Aorta (tissue), 5 donors: ENCODE data around the gene NTNG1. TPM values are rescaled to one million over a fixed set of nuclear protein-coding genes. Genes with fewer than 3 reads are reported as not detected.

ENCODE experiments used
- ATAC-seq: fragments of 200-7000 bp; cut with Tn5 transposase; one replicate; pipeline ENCODE4 v1.9.1; 2022; ENCODE audit warnings: moderate library complexity; ENCODE audit not compliant: low FRiP score
- DNase-seq, 2 donors: peaks; one replicate each; pipeline ENCODE4 v3.0.0-alpha.2; 2020
- H3K27ac ChIP-seq, 2 donors: one replicate each; pipeline ENCODE4 v1.5.1; 2013; ENCODE audit warnings: low read length in 2 of 2, mild to moderate bottlenecking in 2 of 2, moderate library complexity in 2 of 2, control low read depth in 1 of 2, inconsistent platforms in 1 of 2, low read depth in 1 of 2
- H3K27me3 ChIP-seq, 2 donors: one replicate each; pipeline ENCODE4 v1.6.1; 2013; ENCODE audit warnings: control low read depth in 1 of 2, low read length in 1 of 2, mild to moderate bottlenecking in 1 of 2, moderate library complexity in 1 of 2; ENCODE audit not compliant: insufficient read depth in 2 of 2, control insufficient read depth in 1 of 2
- H3K36me3 ChIP-seq, 2 donors: one replicate each; pipeline ENCODE4 v1.6.1; 2013; ENCODE audit warnings: control low read depth in 1 of 2, low read length in 1 of 2, mild to moderate bottlenecking in 1 of 2; ENCODE audit not compliant: insufficient read depth in 2 of 2, control insufficient read depth in 1 of 2
- H3K4me1 ChIP-seq, 2 donors: one replicate each; pipeline ENCODE4 v1.6.1; 2013; ENCODE audit warnings: low read length in 2 of 2, control low read depth in 1 of 2, mild to moderate bottlenecking in 1 of 2, moderate library complexity in 1 of 2; ENCODE audit not compliant: insufficient read depth in 2 of 2, control insufficient read depth in 1 of 2
- H3K4me3 ChIP-seq, 2 donors: one replicate each; pipeline ENCODE4 v1.5.1; 2013; ENCODE audit warnings: low read length in 2 of 2, control low read depth in 1 of 2, mild to moderate bottlenecking in 1 of 2
- H3K9me3 ChIP-seq: one replicate; pipeline ENCODE4 v1.6.1; 2013; ENCODE audit warnings: mild to moderate bottlenecking, low read length; ENCODE audit not compliant: control insufficient read depth
- WGBS, 2 donors: extraction: QIAGEN DNeasy Blood & Tissue Kit; methylation state at CpG; one replicate each; pipeline ENCODE4 v1.1.7; 2013; 5-methylcytosine and 5-hydroxymethylcytosine counted together
- intact Hi-C, 2 donors: fragments of 100-400 bp; cut with DNase I; formaldehyde crosslinking; loops; one replicate each; pipeline versions ENCODE4 v1.14.2 to v1.15.0; 2022
- polyA plus RNA-seq, 2 donors: library from polyadenylated mRNA; stranded (reverse); fragments of 200-250 nt; gene quantifications; one replicate each; pipeline ENCODE4 v1.2.3, GENCODE V29; 2013
- total RNA-seq, 2 donors: library from RNA; stranded (reverse); fragmentation: NEBNext Ultra II Directional; extraction: Animal tissue kit (Norgen Biotek cat#: 25700); gene quantifications; one replicate each; pipeline ENCODE4 v1.2.1, GENCODE V29; 2021
- donor health status: healthy with polysubstance abuse.
- donor health status: Bipolar disorder and iron deficiency.
- donor health status: DM: no; HTN: no; CAD: no.
- donor health status: DM: no; HTN: no; CAD: no.
- donor health status: DM: yes; HTN: yes; CAD: no.

Gene NTNG1
- total and polyA plus RNA-seq, 4 donors, result 1.0 to 1.8 TPM; not detected in 2

DNA sequence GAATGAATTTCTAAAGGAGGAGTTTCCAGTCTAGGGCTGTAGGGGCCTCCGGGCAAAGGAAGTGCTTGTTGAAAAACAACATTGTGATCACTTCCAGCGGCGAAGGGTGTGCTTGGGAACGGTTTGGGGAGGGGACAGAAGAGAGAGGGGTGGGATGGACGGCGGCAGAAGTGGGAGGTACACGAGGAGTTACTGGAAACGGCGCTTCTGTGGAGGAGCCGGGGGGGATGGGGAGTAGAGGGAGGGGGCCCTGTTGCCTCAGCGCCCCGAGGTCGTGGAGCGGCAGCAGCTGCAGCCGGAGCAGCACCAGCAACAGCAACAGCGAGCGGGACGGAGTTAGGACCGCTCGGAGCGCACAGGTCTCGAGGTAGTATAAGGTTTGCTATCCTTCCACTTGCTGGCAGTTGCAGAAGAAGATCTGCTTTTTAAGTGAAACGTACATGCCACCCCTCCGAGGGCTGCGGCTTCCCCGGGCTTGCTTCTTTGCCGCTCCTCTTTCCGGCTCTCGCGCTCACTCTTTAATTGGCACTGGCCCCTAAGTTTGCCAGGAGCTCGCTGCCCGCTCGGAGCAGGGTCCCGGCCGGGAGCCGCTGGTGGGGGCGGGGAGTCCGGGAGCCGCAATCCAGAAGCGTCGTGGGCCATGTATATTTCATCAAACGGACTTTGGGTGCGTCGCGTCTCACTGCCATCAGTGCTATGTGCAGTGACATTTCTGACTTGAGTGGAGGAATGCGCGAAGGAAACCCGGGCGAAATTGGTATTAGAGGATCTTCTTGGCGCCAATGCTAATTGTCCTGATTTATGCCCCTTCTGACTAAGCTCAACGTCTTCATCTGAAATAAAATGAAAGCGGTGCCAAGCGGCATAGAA is 771 bp upstream of the NTNG1 start:
- H3K9me3 ChIP-seq, result no peaks in the 10 kb centered on the region
- intact Hi-C loops, result no loop called here
- no peak overlapping the region for H3K27ac ChIP-seq
- ATAC-seq, result peak; percentile 73
- no peaks in the 10 kb centered on the region for H3K4me1 ChIP-seq
- DNase-seq, result peak in 1 of 2 donors; percentile 74
- H3K36me3 ChIP-seq, result no peaks in the 10 kb centered on the region
- H3K27me3 ChIP-seq, result peaks cover 0 to 2% of the 10 kb centered on the region in 2 donors
- 1% methylated on average over 53 of the region's 53 CpGs for WGBS, 2 donors
- peak overlapping the region in 1 of 2 donors; percentile 84 for H3K4me3 ChIP-seq

DNA sequence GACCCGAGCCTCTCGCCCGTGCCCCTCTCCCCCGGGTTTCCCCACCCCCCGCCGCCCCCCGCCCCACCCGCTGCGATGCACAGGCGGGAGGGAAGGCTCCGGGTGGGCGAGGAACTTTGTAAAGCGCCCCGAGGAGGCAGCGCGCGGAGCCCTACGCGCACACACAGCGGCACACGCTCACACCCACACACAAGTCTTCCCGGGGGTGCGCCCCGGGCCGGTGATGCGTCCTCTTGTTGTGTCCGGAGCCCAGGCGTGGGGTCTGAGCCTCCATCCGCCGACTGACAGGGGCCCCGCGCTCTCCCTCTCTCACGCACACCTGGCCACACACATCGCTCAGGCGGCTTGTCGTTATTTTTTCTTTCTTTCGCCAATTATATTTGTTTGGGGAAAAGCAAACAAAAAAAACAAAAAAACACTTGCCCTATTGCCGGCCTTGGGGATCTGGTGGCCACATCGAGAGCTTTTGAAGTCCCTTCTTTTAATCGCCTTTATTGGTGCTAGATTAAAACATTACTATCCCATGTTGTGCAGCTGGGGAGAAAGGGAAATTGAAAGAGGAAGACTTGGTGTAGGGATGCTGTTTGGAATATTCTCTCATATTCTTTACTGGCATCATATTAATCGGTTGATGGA is 770 bp downstream of the NTNG1 start:
- peak in 1 of 2 donors; percentile 76 for DNase-seq
- H3K4me3 ChIP-seq, result peak overlapping the region; percentile 52 to 84
- no peak overlapping the region for H3K27ac ChIP-seq
- intact Hi-C loops, result no loop called here
- peak; percentile 48 for ATAC-seq
- no peaks in the 10 kb centered on the region for H3K36me3 ChIP-seq
- peaks cover 0 to 2% of the 10 kb centered on the region in 2 donors for H3K27me3 ChIP-seq
- WGBS, 2 donors, result 0 to 1% methylated on average over 33 to 41 of the region's 41 CpGs
- H3K4me1 ChIP-seq, result no peaks in the 10 kb centered on the region
- H3K9me3 ChIP-seq, result no peaks in the 10 kb centered on the region

DNA sequence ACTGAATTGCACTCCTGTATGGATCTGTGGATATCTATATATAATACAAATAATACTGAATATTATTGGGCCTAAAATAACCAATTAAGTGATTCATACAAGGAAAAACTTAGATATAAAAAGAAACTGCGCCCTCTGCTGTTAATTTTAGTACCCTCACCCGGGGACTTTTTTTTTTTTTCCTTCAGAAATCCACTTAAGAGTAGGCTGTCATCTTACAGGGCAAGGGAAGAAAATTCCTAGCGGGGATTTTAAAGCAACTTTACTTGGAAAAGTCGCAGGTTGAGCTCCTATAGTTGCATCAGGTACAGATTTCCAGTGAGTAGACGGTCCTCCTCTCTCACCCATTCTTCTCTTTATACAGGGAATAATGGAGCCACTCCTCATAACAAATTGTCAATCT is 1.3 kb downstream of the NTNG1 start:
- Histone ChIP-seq H3K27me3 (peaks cover 0 to 2% of the 10 kb centered on the region in 2 donors), H3K4me3 (peak overlapping the region; percentile 20 to 84), H3K36me3 (no peaks in the 10 kb centered on the region), H3K4me1 (no peaks in the 10 kb centered on the region), H3K27ac (no peak overlapping the region), H3K9me3 (no peaks in the 10 kb centered on the region)
- WGBS, 2 donors, result 0 to 2% methylated on average over 5 of the region's 5 CpGs
- intact Hi-C loops, result no loop called here
- DNase-seq (no peak), ATAC-seq (peak; percentile 57)

DNA sequence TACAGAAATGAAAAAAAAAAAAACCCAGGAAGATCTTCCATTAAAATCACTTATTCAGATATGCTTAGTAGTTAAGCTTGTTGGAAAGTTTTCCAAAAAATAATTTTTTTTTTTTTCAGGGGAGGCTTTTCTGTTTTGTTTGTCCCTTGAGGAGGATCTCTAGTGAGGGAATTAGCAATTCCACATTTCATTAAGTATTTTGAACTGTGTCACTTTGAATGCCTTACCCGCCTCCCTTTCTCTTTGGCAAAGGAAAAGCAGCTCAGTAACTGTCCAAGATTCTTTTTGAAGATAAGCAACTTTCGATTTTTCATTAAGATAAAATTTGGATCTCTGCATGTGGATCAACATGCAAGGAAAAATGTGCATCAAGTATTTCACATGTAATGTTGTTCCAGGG is 1.8 kb downstream of the NTNG1 start:
- ATAC-seq, result no peak
- H3K36me3 ChIP-seq, result no peaks in the 10 kb centered on the region
- DNase-seq, result no peak
- intact Hi-C loops, result no loop called here
- peaks cover 0 to 2% of the 10 kb centered on the region in 2 donors for H3K27me3 ChIP-seq
- H3K27ac ChIP-seq, result no peak overlapping the region
- no peaks in the 10 kb centered on the region for H3K9me3 ChIP-seq
- WGBS, 2 donors, result 28 to 40% methylated on average over 2 of the region's 2 CpGs
- H3K4me3 ChIP-seq, result no peak overlapping the region
- H3K4me1 ChIP-seq, result no peaks in the 10 kb centered on the region

DNA sequence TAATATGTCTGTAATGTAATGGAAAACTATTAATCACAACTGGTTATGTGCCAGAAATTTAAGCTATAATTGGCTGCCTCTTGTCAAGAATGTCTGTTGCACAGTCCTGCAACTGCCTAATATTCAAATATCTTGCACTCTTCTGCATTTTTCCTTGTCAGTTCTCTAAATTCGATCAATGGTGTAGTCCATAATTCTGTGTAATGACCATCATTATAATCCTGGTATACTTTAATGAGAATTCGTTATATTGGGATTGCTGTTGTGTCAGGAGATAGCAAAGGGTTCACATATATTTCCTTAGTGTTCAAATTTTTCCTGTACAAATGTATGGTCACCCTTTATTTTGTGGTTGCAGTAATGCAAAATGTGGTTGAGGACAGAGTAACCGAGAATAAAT is 4.8 kb downstream of the NTNG1 start:
- H3K27me3 ChIP-seq, result no peaks in the 10 kb centered on the region
- H3K9me3 ChIP-seq, result no peaks in the 10 kb centered on the region
- intact Hi-C loops, result no loop called here
- DNase-seq (no peak), ATAC-seq (no peak)
- WGBS, 2 donors, result 70 to 75% methylated on average over 3 of the region's 3 CpGs
- no peak overlapping the region for H3K27ac ChIP-seq
- no peaks in the 10 kb centered on the region for H3K4me1 ChIP-seq
- no peaks in the 10 kb centered on the region for H3K36me3 ChIP-seq
- H3K4me3 ChIP-seq, result no peak overlapping the region

DNA sequence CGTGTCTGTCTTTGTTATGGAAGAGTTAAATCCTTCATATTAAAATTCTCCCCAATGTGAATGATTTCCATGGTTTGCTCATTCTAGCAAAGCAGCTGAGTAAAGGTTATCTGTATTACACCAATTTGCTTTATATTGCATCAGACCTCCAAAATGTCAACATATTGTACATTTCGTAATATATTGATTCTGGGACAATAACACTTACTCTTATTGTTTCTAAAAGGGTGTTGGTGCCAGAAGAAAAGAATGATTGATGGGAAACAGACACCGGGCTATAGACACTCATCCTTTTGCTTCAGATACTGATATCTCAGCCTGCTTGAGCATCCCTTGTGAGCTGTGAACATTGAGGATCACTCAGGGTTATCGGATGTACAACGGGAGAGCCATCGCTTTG is 7.0 kb downstream of the NTNG1 start:
- 84 to 86% methylated on average over 6 of the region's 6 CpGs for WGBS, 2 donors
- Histone ChIP-seq H3K9me3 (no peaks in the 10 kb centered on the region), H3K27me3 (no peaks in the 10 kb centered on the region), H3K4me3 (no peak overlapping the region), H3K4me1 (no peaks in the 10 kb centered on the region), H3K36me3 (no peaks in the 10 kb centered on the region), H3K27ac (no peak overlapping the region)
- no peak for ATAC-seq
- intact Hi-C loops, result no loop called here
- no peak for DNase-seq

DNA sequence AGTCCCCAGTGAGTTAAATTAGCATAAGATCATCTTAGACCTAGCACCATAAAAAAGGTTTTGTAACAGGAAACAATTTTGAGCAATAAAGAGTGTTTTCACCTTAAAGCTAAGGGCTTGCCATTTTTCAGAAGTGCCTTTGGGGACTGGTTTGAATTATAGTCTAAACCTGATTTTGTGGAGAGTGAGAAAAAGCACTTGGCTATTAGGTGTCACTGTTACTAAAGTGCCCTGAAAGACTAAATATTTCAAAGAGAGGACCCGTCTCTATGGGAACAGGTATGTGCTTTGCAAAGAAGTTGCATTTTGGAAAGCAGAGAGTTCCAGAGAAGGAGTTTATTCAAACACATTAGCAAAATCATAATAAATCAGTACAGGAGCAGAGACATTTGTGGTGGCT is 9.1 kb downstream of the NTNG1 start:
- H3K9me3 ChIP-seq, result peaks cover 1% of the 10 kb centered on the region
- ATAC-seq (no peak), DNase-seq (no peak)
- no peak overlapping the region for H3K27ac ChIP-seq
- no peak overlapping the region for H3K4me3 ChIP-seq
- H3K4me1 ChIP-seq, result no peaks in the 10 kb centered on the region
- intact Hi-C loops, result no loop called here
- H3K36me3 ChIP-seq, result no peaks in the 10 kb centered on the region
- WGBS, 2 donors, result 31 to 47% methylated on average over 1 of the region's 1 CpG
- H3K27me3 ChIP-seq, result no peaks in the 10 kb centered on the region

DNA sequence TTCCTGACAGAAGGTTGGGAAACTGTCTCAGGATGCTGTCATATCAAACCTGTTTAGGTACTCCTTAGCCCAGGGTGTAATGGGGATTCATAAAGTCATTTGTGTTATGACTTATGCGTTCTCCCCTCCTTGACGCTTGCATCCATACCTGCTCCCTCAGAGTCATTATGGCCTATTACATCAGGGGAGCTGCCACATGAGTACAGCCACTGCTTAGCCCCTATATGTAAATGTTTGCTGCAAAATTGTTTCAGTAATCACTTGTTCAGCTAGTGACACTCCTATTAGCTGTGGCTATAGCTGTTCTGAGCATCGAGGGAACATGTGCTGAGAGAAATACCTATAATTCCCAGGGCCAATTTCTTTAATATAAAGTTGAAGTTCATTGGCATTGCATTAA is 10.5 kb downstream of the NTNG1 start:
- H3K27me3 ChIP-seq, result no peaks in the 10 kb centered on the region
- H3K36me3 ChIP-seq, result no peaks in the 10 kb centered on the region
- 84 to 85% methylated on average over 3 of the region's 3 CpGs for WGBS, 2 donors
- no peaks in the 10 kb centered on the region for H3K4me1 ChIP-seq
- intact Hi-C loops, result no loop called here
- H3K4me3 ChIP-seq, result no peak overlapping the region
- ATAC-seq (no peak), DNase-seq (no peak)
- peaks cover 1% of the 10 kb centered on the region for H3K9me3 ChIP-seq
- H3K27ac ChIP-seq, result no peak overlapping the region

DNA sequence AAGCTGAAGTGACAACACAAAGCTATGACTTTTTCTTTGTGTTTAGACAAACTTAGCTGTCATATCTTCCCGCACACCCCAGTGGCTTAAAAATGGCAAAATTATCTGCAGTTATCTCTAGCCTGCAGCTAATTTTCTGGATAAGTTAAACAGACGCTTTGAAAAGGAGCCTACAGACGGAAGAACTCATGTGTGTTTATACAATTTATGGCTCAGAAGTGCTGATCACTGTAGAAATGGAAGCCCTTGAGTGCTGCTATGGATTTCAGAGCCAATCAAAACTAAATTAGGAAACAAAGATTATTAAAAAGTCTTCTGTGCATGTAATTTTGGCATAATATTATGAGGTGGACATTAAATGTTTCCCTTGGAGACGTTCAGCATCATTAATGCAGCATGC is 11.6 kb downstream of the NTNG1 start:
- intact Hi-C loops, result no loop called here
- 34 to 44% methylated on average over 4 of the region's 4 CpGs for WGBS, 2 donors
- H3K4me1 ChIP-seq, result no peaks in the 10 kb centered on the region
- H3K9me3 ChIP-seq, result peaks cover 1% of the 10 kb centered on the region
- ATAC-seq (no peak), DNase-seq (no peak)
- no peaks in the 10 kb centered on the region for H3K36me3 ChIP-seq
- no peaks in the 10 kb centered on the region for H3K27me3 ChIP-seq
- no peak overlapping the region for H3K27ac ChIP-seq
- no peak overlapping the region for H3K4me3 ChIP-seq
